Measurements from ENCODE around the gene SHISA6.

SHISA6 gene

GRCh38 chr17:11538366-11538765 is 297.4 kb downstream of the SHISA6 start:
- DNase-seq (ENCODE audit: low read depth): no peak

GRCh38 chr17:11539637-11540036 is 298.6 kb downstream of the SHISA6 start:
- DNase-seq (ENCODE audit: low read depth): no peak

GRCh38 chr17:11545002-11545401 is 304.0 kb downstream of the SHISA6 start:
- no peak for DNase-seq (ENCODE audit: low read depth)

GRCh38 chr17:11545696-11546095 is 304.7 kb downstream of the SHISA6 start:
- no peak for DNase-seq (ENCODE audit: low read depth)

GRCh38 chr17:11547853-11548252 is 306.8 kb downstream of the SHISA6 start:
- DNase-seq (ENCODE audit: low read depth): no peak

GRCh38 chr17:11548398-11548797 is 307.4 kb downstream of the SHISA6 start:
- no peak for DNase-seq (ENCODE audit: low read depth)

GRCh38 chr17:11550431-11550830 is 309.4 kb downstream of the SHISA6 start:
- DNase-seq (ENCODE audit: low read depth): no peak

- no peak for DNase-seq (ENCODE audit: low read depth)
Measured at GRCh38 chr17:11551442-11551841, 310.4 kb downstream of the SHISA6 start.

GRCh38 chr17:11553135-11553534 is 312.1 kb downstream of the SHISA6 start:
- DNase-seq (ENCODE audit: low read depth): no peak

- DNase-seq (ENCODE audit: low read depth): no peak
Measured at GRCh38 chr17:11554042-11554441, 313.0 kb downstream of the SHISA6 start.

- no peak for DNase-seq (ENCODE audit: low read depth)
Measured at GRCh38 chr17:11554542-11554941, 313.5 kb downstream of the SHISA6 start.

- no peak for DNase-seq (ENCODE audit: low read depth)
Measured at GRCh38 chr17:11555530-11555929, 314.5 kb downstream of the SHISA6 start.

GRCh38 chr17:11557727-11558452 is 316.9 kb downstream of the SHISA6 start:
- DNase-seq (ENCODE audit: low read depth): no peak

- DNase-seq (ENCODE audit: low read depth): no peak
Measured at GRCh38 chr17:11558681-11559234, 317.7 kb downstream of the SHISA6 start.

- no peak for DNase-seq (ENCODE audit: low read depth)
Measured at GRCh38 chr17:11559601-11560000, 318.6 kb downstream of the SHISA6 start.

- DNase-seq (ENCODE audit: low read depth): no peak
Measured at GRCh38 chr17:11561281-11561680, 320.3 kb downstream of the SHISA6 start.

GRCh38 chr17:11561702-11562101 is 320.7 kb downstream of the SHISA6 start:
- DNase-seq (ENCODE audit: low read depth): no peak

GRCh38 chr17:11564589-11565380 is 323.8 kb downstream of the SHISA6 start:
- DNase-seq (ENCODE audit: low read depth): no peak

GRCh38 chr17:11565591-11565990 is 324.6 kb downstream of the SHISA6 start:
- no peak for DNase-seq (ENCODE audit: low read depth)

GRCh38 chr17:11578998-11579397 is 338.0 kb downstream of the SHISA6 start:
- DNase-seq (ENCODE audit: low read depth): no peak

- DNase-seq (ENCODE audit: low read depth): no peak
Measured at GRCh38 chr17:11580677-11581076, 339.7 kb downstream of the SHISA6 start.

GRCh38 chr17:11582217-11582616 is 341.2 kb downstream of the SHISA6 start:
- no peak for DNase-seq (ENCODE audit: low read depth)

GRCh38 chr17:11583306-11583992 is 342.4 kb downstream of the SHISA6 start:
- DNase-seq (ENCODE audit: low read depth): no peak

Measured in activated T-helper 1 cell treated with Interleukin-2 at 50 U/mL for 16 hours (primary cell).